C4-2B (cell line): ENCODE measurements around the gene AHI1.

Experiments
- H3K27ac ChIP-seq: fragments of 450-650 bp; 2 replicates; pipeline ENCODE4 v1.5.1; 2017
- ZFX ChIP-seq: fragments of 450-650 bp; IDR thresholded peaks from 2 replicates; pipeline ENCODE4 v1.6.1; 2017
- TF ChIP-seq, protein P1 (sequence below): fragments of 450-650 bp; conservative IDR thresholded peaks from 2 replicates; pipeline ENCODE4 v1.5.1; 2017; ENCODE audit warnings: mild to moderate bottlenecking

The AHI1 gene

DNA sequence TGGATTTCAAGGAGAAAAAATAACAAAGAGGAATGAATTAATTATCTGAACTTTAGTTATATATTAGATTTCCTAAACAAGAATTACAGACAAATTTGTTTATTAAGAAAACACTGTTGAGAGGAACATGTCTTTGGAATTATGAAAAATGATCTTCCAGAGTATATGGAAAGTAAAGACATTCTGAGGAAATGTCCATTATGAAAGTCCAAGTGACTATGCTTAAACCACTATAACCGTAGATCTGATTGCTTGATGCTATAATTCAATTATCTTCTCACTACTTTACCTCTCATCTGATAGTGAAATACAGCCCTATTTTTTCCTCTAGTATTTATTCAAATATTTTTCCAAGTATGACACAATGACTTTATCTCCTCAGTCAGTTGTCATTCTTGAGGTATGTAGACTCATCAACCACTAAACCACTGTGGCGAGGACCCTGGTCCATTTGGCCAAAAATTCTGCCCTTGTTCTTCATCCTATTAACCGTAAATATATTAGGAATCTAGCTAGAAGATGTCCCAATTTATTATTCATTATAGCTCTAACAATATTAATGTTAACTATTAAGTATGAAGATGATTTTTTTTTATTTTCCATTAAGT is 37.3 kb upstream of the AHI1 start:
- no peak for TF ChIP-seq ZFX
- TF ChIP-seq, protein P1, sequence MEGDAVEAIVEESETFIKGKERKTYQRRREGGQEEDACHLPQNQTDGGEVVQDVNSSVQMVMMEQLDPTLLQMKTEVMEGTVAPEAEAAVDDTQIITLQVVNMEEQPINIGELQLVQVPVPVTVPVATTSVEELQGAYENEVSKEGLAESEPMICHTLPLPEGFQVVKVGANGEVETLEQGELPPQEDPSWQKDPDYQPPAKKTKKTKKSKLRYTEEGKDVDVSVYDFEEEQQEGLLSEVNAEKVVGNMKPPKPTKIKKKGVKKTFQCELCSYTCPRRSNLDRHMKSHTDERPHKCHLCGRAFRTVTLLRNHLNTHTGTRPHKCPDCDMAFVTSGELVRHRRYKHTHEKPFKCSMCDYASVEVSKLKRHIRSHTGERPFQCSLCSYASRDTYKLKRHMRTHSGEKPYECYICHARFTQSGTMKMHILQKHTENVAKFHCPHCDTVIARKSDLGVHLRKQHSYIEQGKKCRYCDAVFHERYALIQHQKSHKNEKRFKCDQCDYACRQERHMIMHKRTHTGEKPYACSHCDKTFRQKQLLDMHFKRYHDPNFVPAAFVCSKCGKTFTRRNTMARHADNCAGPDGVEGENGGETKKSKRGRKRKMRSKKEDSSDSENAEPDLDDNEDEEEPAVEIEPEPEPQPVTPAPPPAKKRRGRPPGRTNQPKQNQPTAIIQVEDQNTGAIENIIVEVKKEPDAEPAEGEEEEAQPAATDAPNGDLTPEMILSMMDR = no peak

GRCh38 chr6:135532559-135532958 is 35.0 kb upstream of the AHI1 start:
- no peak overlapping the region for H3K27ac ChIP-seq
- TF ChIP-seq, protein P1 = no peak
- no peak for TF ChIP-seq ZFX

More for the DNA sequence above, 37.3 kb upstream of the AHI1 start:
- no peak overlapping the region for H3K27ac ChIP-seq

- no peak for TF ChIP-seq ZFX
- TF ChIP-seq, protein P1 = no peak
- no peak overlapping the region for H3K27ac ChIP-seq
Measured at GRCh38 chr6:135531954-135532490, 34.5 kb upstream of the AHI1 start.

DNA sequence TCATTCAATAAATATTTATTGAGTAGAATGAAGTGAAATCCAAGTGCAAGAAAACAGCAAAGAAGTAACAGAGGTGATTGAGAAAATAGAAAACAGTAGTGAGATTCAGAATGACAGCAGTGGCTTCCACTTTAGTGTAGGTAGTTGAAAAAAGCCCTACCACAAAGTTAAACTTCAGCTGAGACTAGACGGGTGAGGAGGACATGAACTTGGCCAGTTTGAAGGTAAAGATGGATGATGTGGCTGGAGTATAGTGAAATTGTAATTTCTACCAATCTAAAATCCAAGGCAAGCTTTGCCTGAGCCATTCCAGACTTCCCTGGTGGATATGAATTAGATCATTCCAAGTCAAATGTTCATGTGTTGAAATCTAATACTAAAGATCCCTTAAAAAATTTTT is 32.6 kb upstream of the AHI1 start:
- TF ChIP-seq, protein P1 = no peak
- no peak for TF ChIP-seq ZFX
- no peak overlapping the region for H3K27ac ChIP-seq

- H3K27ac ChIP-seq = no peak overlapping the region
- TF ChIP-seq, protein P1 = no peak
- no peak for TF ChIP-seq ZFX
Measured at GRCh38 chr6:135527960-135528249, 30.4 kb upstream of the AHI1 start.

- TF ChIP-seq, protein P1 = no peak
- H3K27ac ChIP-seq = no peak overlapping the region
Measured at GRCh38 chr6:135527116-135527959, 29.8 kb upstream of the AHI1 start.

DNA sequence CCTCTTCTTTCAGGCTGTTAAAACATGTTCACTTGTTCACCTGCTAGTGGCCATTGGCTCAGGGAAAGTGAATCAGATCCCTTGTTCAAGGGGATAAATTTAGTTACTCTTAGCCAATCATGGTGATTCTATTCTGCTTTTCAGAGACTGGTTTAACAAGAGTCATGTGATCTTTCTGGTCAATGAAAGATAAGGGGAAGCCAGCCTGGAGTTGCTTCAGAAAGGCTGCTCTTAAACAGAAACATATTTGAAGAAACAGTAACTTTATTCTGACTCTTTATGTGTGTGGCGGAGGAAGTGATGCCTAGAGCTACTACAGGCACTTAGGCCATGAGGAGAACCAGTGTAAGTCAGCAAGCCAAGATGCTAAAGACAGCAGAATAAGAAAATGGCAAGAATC is 28.1 kb upstream of the AHI1 start:
- H3K27ac ChIP-seq = no peak overlapping the region
- TF ChIP-seq ZFX = no peak
- TF ChIP-seq, protein P1 = no peak
